Endothelial cell of hepatic sinusoid (primary cell): Measurements from ENCODE around the gene PRKCA.

ENCODE experiments used
- in situ Hi-C: cut with HindIII; loops from 2 replicates; pipeline ENCODE4 v1.10.0; 2017; ENCODE audit warnings: low sequenced_read_pairs

PRKCA gene

DNA sequence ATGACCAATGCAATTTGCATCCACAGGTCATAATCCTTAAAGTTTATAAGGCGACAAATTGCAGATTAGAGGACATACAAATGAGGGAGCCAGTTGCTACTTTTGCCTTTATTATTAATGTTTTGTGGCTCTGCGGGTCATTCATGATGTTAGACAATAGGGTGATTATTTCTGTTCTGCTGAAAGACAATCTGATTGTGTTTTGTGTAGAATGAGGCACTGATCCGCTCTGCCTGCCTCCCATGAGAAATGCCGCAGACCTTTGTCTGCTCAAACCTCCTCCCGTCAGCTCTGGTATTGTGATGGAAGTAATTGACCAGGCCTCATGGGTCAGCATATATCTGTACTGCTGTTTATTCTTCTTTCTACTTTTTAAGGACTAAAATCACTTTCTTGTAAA is 224.9 kb downstream of the PRKCA start:
- in situ Hi-C loops: no loop called here

DNA sequence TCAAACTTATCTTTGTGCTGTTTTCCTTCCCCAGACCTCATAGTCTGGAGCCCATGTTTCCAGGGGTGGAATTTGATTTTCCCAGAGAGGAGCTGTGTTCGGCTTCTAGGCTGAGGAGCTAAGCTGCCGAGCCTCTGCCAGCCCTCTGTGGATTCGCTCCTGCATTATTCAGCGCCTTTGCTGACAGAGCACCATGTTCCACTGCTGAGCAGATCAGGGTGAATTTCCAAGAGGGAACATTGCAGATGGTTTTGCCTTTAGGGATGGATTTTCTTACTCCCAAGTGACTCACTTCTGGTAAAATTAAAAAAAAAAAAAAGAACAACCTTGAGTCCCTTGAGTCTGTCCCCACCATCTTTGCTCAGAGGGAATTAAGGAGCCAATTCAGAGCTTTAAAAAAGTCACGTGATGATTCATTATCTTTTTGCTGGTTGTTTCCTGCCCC is 229.5 kb downstream of the PRKCA start:
- in situ Hi-C loops: no loop called here

DNA sequence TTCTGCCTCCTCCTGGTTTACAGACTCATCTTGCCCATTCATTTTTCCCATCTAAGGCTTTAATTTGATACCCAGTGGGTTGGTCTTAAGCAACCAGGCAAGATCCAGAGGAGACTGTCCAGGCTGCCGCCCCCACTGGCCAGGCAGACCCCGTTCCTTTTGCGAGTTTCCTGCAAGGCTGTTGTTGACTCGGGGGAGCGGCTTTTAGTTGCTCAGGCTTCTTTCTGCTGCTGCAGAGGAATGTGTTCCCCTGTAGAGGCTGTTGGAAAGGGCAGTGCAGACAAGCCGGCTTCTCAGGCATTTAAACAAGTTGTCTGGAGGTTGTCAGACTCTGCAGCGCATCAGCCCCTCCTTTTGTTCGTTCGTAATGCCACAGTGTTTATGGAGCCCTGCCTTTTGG is 231.2 kb downstream of the PRKCA start:
- in situ Hi-C loops: no loop called here

DNA sequence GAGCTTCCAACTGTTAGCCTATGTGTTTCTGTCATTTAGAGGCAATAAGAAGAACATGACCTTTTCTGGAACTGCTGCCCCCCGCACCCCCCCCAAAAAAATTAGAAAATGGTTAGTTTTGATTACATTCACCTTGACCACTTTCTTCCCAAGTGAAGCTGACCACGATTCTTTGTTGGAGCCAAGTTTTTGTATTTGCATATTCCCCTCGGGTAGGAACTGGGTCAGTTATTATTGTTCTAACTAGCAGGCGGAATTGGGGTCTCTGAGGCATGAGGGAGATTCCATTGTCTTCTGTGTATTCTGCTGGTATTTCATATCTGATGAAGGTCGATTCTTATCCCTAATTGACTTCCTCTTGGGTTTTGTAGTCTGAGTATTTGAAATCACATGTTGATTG is 231.6 kb downstream of the PRKCA start:
- in situ Hi-C loops: no loop called here

DNA sequence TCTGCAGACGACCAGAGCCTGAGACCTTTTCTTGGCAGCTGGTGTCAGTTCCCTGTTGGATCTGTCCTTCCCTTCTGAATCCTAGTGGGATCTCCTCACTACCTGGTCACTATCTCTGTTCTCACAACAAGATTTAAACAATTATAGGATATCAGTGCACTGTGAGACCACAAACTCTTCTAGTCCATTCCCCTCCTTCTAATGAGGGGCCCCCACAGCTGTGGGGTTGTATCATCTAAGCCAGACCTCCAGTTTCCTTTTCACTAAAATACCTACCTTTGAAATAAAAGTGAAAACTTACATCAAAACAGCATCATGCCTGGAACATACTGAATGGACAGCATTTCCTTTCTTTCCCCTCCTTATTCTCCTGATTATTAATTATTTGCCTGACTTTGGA is 233.2 kb downstream of the PRKCA start:
- in situ Hi-C loops: no loop called here

DNA sequence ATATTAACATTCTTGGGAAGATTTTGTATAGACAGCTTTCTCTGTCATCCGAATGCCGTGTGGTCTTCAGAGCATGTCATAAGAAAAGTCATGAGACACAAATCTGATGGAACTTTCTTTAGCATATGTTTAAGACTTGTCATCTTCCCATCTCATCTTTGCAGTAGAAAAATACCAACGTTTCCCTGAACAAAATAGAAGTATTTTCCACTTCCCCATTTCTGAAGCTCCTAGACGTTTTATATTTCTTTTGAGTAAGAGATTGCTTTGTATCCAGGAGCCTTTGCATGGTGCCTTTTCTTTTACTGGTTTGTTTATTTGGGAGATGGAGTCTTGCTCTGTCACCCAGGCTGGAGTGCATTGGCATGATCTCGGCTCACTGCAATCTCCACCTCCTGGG is 235.1 kb downstream of the PRKCA start:
- in situ Hi-C loops: no loop called here

DNA sequence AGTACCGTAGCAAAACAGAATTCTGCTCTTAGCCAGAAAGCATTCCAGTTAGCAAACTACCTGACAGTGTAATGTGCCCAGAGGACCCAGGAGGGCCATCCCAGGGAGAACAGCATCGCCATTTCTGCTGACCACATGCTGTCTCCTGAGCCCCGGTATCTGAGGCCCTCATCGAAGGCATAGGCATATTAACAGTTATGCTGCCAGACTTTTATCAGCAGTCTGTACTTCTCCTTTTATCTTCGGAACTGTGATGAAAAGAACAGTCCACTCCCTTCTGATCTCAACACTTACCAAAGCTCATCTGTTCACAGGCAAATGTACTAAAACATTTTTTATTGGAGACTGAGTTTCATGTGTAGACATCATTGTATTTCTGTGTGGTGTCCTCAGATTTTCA is 236.4 kb downstream of the PRKCA start:
- in situ Hi-C loops: no loop called here

DNA sequence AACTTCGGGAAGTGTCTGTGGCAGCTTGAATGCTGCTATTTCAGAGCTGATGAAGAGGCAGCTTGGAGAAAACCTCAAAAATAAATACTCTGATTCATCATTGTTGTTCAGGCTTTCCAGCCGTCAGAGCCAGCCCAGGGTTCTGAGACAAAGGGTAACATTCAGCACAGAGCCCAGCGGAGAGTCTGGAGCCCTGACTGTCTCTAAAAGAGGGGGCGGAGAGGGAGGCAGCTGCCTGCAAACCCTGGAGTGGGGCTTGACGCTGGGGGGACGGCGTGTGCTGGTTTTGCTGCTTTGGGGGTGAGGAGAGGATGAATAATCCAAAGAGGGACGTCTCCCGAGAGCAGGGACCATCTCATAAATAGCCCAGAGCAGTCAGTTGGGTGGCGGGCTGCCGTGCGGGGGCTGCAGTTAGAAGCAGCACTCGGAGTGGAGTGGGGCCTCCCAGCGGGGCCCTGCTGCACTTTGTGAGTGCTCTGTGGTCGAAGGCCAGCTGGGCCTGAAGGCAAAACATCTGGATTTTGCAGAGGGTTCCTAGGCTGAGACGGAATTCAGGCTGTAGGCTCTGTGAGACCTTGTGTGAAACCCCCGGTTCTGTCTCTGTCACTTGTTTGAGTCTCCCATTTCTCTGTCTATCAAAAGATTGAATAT is 237.8 kb downstream of the PRKCA start:
- in situ Hi-C loops: no loop called here

DNA sequence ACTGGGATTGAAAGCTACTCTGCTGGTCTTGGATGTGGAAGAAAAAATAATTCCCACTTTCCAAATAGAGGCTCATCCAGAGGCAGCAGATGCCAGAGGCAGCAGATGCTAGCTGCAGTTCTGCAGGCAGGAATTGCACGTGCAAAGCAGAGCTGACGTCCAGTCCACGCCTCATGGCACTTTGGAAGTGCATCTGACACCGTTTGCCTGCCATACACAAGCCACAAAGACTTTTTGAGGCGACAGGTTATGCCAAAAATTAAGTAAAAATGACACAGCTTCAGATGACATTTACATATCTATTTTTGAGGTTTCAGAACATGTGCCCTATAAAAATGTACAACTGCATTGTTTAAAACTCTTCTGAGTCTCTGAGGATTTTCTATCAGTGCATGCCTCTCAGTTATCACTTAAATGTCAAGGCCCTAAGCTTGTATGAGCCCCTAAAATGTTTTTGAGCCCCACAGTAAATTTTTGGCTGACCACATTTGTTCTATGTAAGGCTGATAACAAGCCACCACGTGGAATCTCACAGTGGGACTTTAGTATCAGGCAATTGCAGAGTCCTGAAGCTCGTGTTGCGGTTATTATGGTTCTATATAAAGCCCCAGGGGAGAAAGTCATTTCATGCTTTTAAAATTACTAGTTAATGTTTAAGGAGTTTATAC is 239.2 kb downstream of the PRKCA start:
- in situ Hi-C loops: no loop called here

DNA sequence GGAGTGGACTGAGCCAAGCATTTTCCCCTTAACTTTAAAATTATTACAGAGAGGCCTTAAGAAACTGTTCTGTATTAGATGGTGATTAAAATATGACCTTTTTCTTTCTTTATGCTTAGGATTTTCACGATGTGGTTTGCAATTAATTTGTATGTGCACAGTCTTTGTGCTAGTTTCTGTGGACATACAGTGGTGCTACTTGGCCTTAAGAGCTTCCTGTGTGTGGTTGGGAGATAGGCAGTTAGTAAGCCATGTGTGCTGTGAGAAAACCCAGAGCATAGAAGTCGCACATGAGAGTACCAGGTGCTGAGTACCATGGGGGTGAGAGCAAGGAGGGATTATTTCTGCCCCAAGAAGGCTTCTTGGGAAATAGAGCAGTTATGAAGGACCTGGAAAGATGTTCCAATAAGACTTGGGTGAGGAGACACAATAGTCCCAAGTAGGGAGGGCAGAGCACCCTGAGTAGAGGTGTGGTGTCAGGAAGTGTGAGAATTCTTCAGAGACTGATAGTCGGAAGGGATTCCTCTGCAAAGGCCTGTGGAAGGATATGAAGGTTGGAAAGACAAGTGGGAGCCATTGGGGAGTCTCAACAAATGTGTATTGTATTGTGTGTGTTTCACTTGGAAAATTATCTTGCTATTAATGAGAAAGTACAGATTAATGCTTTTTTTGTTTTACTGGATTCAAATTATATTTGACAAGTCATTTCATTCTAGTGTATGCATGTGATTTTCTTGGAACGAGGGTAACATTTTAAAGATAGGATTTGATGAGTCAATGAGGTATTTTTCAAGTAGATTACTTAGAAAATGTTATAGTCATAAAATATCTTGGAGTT is 239.9 kb downstream of the PRKCA start:
- in situ Hi-C loops: no loop called here

DNA sequence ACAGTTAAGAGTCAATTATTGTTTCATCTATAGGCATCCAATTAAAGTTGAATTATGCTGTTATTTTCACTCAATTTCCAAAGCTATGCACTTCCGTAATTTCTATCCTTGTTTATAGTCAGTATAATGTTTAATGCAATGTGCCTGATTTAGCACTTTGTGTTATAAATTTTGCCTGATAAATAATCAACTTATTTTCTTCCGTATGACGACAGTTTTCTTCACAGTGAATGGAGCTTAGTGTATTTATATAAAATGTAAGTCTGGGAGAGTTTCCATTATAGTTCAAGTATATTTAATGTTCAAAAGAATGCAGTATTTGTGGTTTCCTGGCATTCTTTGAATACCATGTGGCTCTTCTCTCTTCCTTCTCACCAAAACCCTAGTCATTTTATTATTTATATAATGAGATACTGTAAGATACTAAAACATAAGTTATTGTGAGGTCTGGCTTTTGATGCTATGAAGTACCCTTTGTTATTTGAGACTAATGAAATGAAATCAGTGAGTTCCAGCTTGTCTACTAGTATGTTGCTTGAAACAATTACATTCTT is 240.6 kb downstream of the PRKCA start:
- in situ Hi-C loops: no loop called here

DNA sequence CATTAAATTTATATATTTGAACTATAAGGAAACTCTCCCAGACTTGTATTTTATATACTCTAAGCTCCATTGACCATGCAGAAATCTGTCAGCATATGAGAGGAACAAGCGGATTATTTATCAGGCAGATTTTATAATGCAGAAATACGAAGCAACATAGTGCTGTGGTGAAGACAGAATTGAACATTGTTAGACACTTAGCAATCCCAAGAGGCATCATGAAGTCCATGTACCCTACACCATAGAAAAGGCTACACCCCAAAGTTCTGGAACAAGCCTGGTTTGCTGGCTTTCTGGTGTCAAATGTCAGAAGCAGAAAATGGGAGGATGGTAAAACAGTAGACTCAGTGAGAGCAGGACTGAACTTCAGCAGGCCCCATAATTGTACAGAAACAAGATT is 241.1 kb downstream of the PRKCA start:
- in situ Hi-C loops: no loop called here

DNA sequence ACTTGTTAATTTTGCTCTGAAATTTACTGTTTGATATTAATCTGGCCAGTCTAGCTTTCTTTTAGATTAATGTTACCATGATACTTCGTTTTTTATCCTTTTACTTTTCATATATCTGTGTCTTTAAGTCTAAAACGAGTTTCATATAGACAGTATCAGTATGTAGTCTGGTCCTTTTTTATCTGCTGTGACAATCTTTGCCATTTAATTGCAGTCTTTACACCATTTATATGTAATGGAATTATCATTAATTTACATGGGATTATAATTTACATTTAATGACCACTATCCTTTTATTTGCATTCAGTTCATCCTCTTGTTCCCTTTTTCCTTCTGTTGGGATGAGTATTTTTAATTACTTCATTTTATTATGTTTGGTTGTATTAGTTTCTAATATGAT is 243.5 kb downstream of the PRKCA start:
- in situ Hi-C loops: no loop called here

DNA sequence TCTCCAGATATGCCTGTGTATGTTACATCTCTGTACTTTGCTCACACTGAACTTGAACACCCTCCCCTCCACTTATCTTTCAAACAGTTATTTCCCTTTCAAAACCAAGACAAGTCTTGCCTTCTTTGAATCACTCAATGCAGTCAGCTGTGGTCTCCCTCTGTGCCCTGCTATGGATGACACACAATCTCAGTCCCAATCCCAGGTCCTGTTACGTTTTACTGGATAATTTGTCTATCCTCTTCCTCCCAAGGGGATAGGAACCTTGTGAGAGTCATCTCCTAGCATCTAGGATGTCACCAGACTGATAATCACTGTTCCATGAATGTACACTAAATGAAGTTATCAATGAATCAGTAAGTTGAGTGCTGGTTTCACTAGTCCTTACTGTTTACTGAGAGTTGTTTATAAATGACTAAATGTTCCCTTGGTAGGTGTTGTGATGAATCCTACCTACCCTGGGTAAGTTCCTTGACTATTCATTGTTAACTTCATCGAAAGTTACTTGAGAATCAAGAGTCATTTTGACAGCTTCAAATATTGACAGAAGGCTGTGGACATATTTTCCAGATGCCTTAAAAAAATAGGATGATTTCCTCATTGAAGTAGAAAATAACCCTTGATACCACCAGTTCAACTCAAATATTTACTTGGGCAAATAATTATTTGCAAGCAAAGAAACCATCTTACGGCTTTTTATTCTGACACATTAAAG is 244.9 kb downstream of the PRKCA start:
- in situ Hi-C loops: no loop called here

DNA sequence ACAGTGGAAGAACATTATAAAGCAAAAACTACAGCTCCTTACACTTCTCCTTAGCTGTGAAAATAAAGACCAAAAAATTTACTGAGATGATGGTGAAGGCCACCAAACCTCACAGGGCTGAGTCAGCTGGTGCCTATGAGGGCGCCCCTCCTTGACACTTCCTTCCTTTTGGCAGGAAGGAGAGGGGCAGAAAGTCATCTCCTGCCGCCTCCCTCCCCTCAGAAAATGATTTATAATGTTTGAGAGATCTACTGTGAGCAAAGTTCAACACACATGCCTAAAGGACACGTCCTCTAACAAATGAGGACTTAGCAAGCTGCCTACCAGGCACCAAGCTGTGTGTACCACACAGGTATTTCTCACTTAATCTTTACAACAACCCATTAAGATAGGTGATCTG is 245.7 kb downstream of the PRKCA start:
- in situ Hi-C loops: no loop called here

DNA sequence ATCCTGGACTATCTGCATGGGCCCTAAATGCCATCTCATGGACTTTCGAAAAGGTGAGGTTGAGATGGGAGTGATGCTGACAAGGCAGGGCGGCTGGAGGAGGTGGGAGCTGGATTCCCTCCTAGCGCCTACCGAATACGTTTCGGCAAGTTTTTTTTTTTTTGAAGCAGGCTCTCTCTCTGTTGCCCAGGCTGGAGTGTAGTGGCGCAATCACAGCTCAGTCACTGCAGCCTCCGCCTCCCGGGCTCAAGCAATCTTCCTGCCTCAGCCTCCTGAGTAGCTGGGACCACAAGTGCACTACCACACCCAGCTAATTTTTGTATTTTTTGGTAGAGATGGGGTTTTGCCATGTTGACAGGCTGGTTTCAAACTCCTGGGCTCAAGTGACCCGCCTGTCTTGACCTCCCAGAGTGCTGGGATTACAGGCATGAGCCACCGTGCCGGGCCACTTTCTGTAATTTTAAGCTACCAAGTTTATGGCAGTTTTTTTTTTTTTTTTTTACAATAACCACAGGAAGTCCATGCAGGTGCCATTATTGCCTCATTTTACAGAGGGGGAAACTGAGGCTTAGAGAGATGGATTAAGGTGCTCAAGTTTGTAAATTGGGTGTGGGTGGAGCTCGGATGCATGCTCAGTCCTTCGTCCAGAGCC is 246.4 kb downstream of the PRKCA start:
- in situ Hi-C loops: no loop called here

DNA sequence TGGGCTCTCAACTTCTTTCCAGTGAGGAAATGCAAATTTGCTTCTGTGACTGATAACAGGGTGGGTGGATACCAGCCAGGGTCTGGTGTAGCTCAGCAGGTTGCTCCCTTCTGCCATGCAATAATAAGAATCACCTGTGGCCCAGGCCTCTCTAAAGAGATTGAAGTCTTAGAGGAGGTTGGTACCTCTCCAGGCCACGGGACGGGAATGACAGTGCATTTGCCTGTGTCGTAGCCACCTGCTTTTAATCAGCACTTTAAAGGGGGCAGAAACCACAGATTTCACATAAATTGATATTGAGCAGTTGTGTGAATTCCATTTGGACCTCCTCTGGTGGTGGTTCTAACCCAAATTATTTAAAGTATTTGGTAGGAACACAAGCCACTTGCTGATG is 246.9 kb downstream of the PRKCA start:
- in situ Hi-C loops: no loop called here

DNA sequence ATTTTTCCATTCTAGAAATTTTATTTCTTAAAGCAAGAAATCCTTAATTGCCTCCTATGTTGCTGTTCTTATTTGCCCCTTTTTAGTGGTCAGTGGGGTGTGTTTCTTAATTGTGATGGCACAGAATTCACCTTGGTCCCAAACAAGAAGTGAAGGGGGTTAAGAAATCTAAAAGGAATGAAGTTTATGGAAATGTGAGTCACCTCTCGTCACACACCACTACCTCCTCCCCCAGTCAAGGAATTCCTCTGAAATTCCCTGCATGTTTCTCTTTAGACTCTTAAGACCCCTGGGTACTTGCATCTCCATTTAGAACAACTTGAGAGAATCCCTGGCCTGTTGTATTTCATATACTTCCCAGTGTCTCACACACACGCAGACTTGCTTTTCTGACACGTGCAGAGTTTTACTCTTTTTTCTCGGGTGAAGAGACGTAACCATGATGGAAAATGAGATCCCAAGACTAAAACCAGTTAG is 247.4 kb downstream of the PRKCA start:
- in situ Hi-C loops: no loop called here

DNA sequence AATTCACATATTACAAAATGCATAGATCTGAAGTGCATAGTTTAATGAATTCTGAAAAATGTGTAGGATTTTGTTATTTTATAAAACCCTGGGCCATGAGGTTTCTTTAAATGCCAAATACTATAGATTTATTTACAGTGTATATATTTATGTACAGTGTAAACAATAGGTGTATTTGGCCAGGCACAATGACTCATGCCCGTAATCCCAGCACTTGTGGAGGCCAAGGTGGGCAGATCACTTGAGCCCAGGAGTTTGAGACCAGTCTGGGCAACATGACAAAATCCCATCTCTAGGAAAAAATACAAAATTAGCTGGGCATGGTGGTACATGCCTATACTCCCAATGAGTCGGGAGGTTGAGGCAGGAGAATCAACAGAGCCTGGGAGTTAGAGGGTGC is 249.4 kb downstream of the PRKCA start:
- in situ Hi-C loops: no loop called here

DNA sequence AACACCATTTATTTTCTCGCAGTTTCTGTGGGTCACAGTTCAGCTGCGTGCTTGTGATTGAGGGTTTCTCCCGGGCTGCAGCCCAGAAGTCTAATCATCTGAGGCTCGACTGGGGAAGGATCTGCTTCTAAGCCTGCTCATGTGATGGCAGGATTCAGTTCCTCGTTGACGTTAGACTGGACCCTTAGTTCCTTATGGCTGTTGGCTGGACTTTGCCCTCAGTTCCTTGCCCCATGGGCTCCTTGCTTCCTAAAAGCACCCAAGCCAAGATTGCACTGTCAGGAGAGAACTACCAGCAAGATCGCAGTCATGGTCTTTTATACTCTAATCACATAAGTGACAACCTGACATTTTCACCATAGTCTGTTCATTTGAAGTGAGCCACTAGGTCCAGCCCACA is 250.0 kb downstream of the PRKCA start:
- in situ Hi-C loops: no loop called here
